KMS-11 (cell line): Measurements from ENCODE around the gene MGAT4A.

Experiments used
- H2AFZ ChIP-seq: fragments of 200-600 bp; sonication (generic); 2 replicates; pipeline ENCODE4 v1.6.1; 2016; ENCODE audit warnings: antibody characterized with exemption, mixed run types, low read depth
- H3K27ac ChIP-seq: fragments of 200-600 bp; sonication (generic); 2 replicates; pipeline ENCODE4 v1.6.1; 2016; ENCODE audit warnings: mild to moderate bottlenecking, mixed run types
- H3K27me3 ChIP-seq: fragments of 200-600 bp; sonication (generic); 2 replicates; pipeline ENCODE4 v1.6.1; 2017; ENCODE audit warnings: mild to moderate bottlenecking, low read depth, mixed run types, moderate library complexity; ENCODE audit not compliant: insufficient read depth
- H3K36me3 ChIP-seq: fragments of 200-600 bp; sonication (generic); 2 replicates; pipeline ENCODE4 v1.6.1; 2017; ENCODE audit warnings: mild to moderate bottlenecking, mixed run types; ENCODE audit not compliant: insufficient read depth
- H3K4me1 ChIP-seq: fragments of 200-600 bp; sonication (generic); 2 replicates; pipeline ENCODE4 v1.6.1; 2016; ENCODE audit warnings: mild to moderate bottlenecking, low read depth, mixed run types; ENCODE audit not compliant: poor library complexity, severe bottlenecking
- H3K4me2 ChIP-seq: fragments of 200-600 bp; sonication (generic); 2 replicates; pipeline ENCODE4 v1.7.0; 2016; ENCODE audit warnings: mild to moderate bottlenecking, mixed run types
- H3K4me3 ChIP-seq: fragments of 200-600 bp; sonication (generic); IDR thresholded peaks from 2 replicates; pipeline ENCODE4 v1.6.1; 2017; ENCODE audit warnings: low read depth, low read length, mixed read lengths; ENCODE audit not compliant: insufficient read depth
- H3K79me2 ChIP-seq: fragments of 200-600 bp; sonication (generic); 2 replicates; pipeline ENCODE4 v1.6.1; 2016; ENCODE audit warnings: low read depth, mixed run types; ENCODE audit not compliant: insufficient read depth
- H3K9ac ChIP-seq: fragments of 200-600 bp; sonication (generic); 2 replicates; pipeline ENCODE4 v1.6.1; 2016; ENCODE audit warnings: mild to moderate bottlenecking, mixed run types
- H4K20me1 ChIP-seq: fragments of 200-600 bp; sonication (generic); 2 replicates; pipeline ENCODE4 v1.6.1; 2016; ENCODE audit warnings: mild to moderate bottlenecking, mixed run types; ENCODE audit not compliant: insufficient read depth
- TF ChIP-seq, protein P1 (sequence below): fragments of 200-600 bp; sonication (generic); conservative IDR thresholded peaks from 2 replicates; pipeline ENCODE4 v1.6.1; 2017; ENCODE audit warnings: low read depth, mild to moderate bottlenecking, antibody characterized with exemption, low read length, moderate library complexity, mixed read lengths

The MGAT4A gene

DNA sequence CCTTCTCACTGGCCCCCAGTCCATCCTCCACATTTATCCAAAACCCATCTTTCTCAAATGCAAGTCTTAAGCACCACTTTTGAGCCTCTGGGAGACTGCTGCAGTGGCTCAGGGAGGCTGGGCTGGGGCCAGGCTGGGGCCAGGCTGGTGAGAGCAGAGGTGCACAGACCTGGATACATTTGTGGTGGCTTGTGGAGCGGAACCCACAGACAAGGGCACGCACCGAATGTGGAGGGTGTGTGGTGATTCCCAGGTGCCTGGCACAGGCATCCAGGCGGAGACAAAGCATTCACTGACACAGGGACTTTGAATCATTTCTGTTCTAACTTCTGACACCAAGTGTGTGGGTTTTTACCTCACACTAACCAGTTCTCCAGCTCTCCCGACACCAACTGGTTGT, 42.2 kb upstream of the MGAT4A start:
- TF ChIP-seq, protein P1, sequence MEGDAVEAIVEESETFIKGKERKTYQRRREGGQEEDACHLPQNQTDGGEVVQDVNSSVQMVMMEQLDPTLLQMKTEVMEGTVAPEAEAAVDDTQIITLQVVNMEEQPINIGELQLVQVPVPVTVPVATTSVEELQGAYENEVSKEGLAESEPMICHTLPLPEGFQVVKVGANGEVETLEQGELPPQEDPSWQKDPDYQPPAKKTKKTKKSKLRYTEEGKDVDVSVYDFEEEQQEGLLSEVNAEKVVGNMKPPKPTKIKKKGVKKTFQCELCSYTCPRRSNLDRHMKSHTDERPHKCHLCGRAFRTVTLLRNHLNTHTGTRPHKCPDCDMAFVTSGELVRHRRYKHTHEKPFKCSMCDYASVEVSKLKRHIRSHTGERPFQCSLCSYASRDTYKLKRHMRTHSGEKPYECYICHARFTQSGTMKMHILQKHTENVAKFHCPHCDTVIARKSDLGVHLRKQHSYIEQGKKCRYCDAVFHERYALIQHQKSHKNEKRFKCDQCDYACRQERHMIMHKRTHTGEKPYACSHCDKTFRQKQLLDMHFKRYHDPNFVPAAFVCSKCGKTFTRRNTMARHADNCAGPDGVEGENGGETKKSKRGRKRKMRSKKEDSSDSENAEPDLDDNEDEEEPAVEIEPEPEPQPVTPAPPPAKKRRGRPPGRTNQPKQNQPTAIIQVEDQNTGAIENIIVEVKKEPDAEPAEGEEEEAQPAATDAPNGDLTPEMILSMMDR = no peak
- H4K20me1 ChIP-seq = no peaks in the 10 kb centered on the region
- H2AFZ ChIP-seq = no peak overlapping the region
- peaks cover 28% of the 10 kb centered on the region for H3K4me1 ChIP-seq
- H3K9ac ChIP-seq = no peak overlapping the region
- no peaks in the 10 kb centered on the region for H3K36me3 ChIP-seq
- H3K27me3 ChIP-seq = no peaks in the 10 kb centered on the region
- H3K4me2 ChIP-seq = no peak overlapping the region
- no peak overlapping the region for H3K27ac ChIP-seq
- H3K79me2 ChIP-seq = no peaks in the 10 kb centered on the region
- H3K4me3 ChIP-seq = no peak overlapping the region

DNA sequence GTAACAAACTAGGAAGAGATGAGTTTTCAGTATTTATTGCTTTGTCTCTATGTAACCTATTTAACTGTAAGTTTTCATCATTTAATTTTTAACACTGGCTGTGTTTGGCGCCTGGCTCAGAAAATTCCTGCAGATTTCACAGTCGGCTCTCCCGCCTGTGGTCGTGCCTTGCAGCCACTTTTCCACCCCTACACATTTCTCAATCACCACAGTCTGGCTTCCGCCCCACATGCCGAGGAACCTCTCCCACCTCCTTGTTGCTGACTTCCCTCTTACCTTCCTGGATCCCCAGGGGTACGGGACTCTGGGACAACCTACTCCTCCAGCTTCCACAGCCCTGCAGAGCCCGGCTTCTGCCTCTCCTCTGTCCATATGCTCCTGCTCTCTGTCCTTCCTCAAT, 41.6 kb upstream of the MGAT4A start:
- Histone ChIP-seq H3K4me1 (peaks cover 34% of the 10 kb centered on the region), H4K20me1 (no peaks in the 10 kb centered on the region), H3K36me3 (no peaks in the 10 kb centered on the region), H3K79me2 (no peaks in the 10 kb centered on the region), H3K4me3 (peak overlapping the region; percentile 21), H3K27ac (no peak overlapping the region), H3K4me2 (no peak overlapping the region), H3K9ac (no peak overlapping the region), H2AFZ (no peak overlapping the region; the same call in 1 of the 2 replicates), H3K27me3 (no peaks in the 10 kb centered on the region)
- TF ChIP-seq, protein P1 = no peak

DNA sequence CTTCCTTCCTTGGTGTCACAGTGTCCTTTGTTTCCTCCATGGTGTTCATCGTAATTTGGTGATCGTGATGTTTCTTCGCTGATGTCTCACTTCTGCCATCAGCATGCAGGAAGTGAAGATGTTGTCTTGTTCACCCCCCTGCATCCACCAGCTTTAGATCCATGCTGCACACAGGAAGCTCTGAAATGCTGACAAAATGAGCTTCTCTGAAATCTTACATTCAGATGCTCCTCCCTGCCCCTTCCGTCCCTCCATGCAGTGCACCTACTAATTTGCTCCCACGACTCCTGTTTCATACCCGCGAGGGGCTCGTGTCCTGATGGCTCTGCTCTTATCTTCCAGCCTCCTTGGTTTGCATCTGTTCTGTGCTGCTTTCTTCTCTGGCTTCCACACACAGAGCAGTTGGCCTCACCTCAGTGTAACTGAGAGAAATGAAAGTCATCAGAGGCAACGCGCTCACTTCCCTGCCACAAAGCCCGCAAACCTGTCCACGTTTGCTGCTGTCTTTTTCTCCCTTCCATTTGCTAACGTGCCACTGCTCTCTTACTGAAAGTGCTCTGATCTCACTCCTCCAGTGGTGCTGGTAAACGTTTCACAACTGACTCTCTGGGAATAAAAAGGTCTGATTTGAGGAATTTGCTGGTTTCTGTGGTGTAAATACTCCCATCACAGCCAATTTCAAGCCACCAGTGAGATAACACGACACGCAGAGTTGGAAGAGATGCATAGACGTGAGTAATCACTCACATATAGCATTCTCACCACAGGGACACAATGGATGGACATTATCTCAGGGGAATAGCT, 41.0 kb upstream of the MGAT4A start:
- peak overlapping the region; percentile 68 for H2AFZ ChIP-seq
- no peaks in the 10 kb centered on the region for H3K79me2 ChIP-seq
- no peaks in the 10 kb centered on the region for H4K20me1 ChIP-seq
- no peaks in the 10 kb centered on the region for H3K27me3 ChIP-seq
- H3K4me2 ChIP-seq = peak overlapping the region; percentile 58
- TF ChIP-seq, protein P1 = no peak
- H3K4me3 ChIP-seq = peak overlapping the region; percentile 53
- H3K27ac ChIP-seq = peak overlapping the region; percentile 40
- H3K9ac ChIP-seq = peak overlapping the region; percentile 44; the same call in 1 of the 2 replicates
- peaks cover 41% of the 10 kb centered on the region for H3K4me1 ChIP-seq
- H3K36me3 ChIP-seq = no peaks in the 10 kb centered on the region

DNA sequence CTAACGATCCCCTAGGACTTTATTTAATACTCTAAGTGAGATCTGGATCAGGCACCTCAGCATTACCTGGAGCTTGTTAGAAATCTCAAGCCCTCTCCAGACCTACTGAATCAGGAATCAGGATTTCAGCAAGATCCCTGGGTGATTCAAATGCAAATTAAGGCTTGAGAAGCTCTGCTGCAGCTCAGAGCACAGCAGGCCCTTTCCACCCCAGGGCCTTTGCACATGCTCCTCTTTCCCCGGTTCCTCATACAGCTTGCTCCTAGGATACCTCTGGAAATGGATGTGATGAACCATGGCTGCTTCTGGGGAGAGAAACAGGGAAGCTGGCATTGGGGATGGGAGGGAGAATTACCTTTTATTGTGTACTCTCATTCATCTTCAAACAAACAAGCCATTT, 40.3 kb upstream of the MGAT4A start:
- H3K27me3 ChIP-seq = no peaks in the 10 kb centered on the region
- peak overlapping the region; percentile 58 for H3K4me2 ChIP-seq
- TF ChIP-seq, protein P1 = no peak
- no peak overlapping the region for H3K27ac ChIP-seq
- peak overlapping the region; percentile 68 for H2AFZ ChIP-seq
- H3K79me2 ChIP-seq = no peaks in the 10 kb centered on the region
- no peaks in the 10 kb centered on the region for H3K36me3 ChIP-seq
- H4K20me1 ChIP-seq = no peaks in the 10 kb centered on the region
- H3K4me1 ChIP-seq = peaks cover 47% of the 10 kb centered on the region
- H3K9ac ChIP-seq = no peak overlapping the region
- H3K4me3 ChIP-seq = peak overlapping the region; percentile 53
